Neural cell (in vitro differentiated cells): Measurements from ENCODE around the gene ZNF845. TPM values are rescaled to one million over a fixed set of nuclear protein-coding genes. Genes with fewer than 3 reads are reported as not detected.
"Not testable (repeated sequence)": the region's sequence is repeated elsewhere in the genome, so short reads cannot be mapped to it uniquely, and the experiment has no call there.

Source experiments
- H2AFZ ChIP-seq: fragments of 200-600, 300-800 bp; sonication (generic), shearing (Covaris generic); 2 replicates; pipeline ENCODE4 v1.6.0; 2014; ENCODE audit warnings: low read depth, mild to moderate bottlenecking, antibody characterized with exemption, low read length, moderate library complexity
- H3F3A ChIP-seq: fragments of 200-600 bp; shearing (Covaris generic); 2 replicates; pipeline ENCODE4 v1.6.1; 2016; ENCODE audit warnings: mild to moderate bottlenecking, moderate library complexity, mixed read lengths, antibody characterized with exemption, low read length; ENCODE audit not compliant: insufficient read depth, poor library complexity, severe bottlenecking
- H3K27ac ChIP-seq: fragments of 200-600, 300-800 bp; sonication (generic), shearing (Covaris generic); 2 replicates; pipeline ENCODE4 v1.5.1; 2014; ENCODE audit warnings: mild to moderate bottlenecking, low read length, moderate library complexity
- H3K27me3 ChIP-seq: fragments of 300-800, 200-600 bp; sonication (generic), shearing (Covaris generic); 2 replicates; pipeline ENCODE4 v1.6.0; 2014; ENCODE audit warnings: mild to moderate bottlenecking, low read depth, low read length, moderate library complexity; ENCODE audit not compliant: insufficient read depth
- H3K36me3 ChIP-seq: fragments of 300-800, 200-600 bp; sonication (generic), shearing (Covaris generic); 2 replicates; pipeline ENCODE4 v1.5.1; 2014; ENCODE audit warnings: mild to moderate bottlenecking, antibody characterized with exemption, low read length, moderate library complexity; ENCODE audit not compliant: insufficient read depth
- H3K4me2 ChIP-seq: fragments of 300-800, 200-600 bp; sonication (generic), shearing (Covaris generic); 2 replicates; pipeline ENCODE4 v1.6.0; 2014; ENCODE audit warnings: mild to moderate bottlenecking, low read length
- H3K4me3 ChIP-seq: fragments of 300-800, 200-600 bp; sonication (generic), shearing (Covaris generic); 2 replicates; pipeline ENCODE4 v1.5.1; 2014; ENCODE audit warnings: mild to moderate bottlenecking, low read length, moderate library complexity
- H3K79me2 ChIP-seq: fragments of 200-600 bp; shearing (Covaris generic); replicated peaks from 2 replicates; pipeline ENCODE4 v1.6.0; 2014; ENCODE audit warnings: mild to moderate bottlenecking, low read length, moderate library complexity; ENCODE audit not compliant: insufficient read depth
- H3K9ac ChIP-seq: fragments of 300-800, 200-600 bp; sonication (generic), shearing (Covaris generic); 2 replicates; pipeline ENCODE4 v1.6.1; 2016; ENCODE audit warnings: mild to moderate bottlenecking, low read length, mixed read lengths
- H3K9me2 ChIP-seq: fragments of 200-600 bp; shearing (Covaris generic); 2 replicates; pipeline ENCODE4 v1.6.1; 2016; ENCODE audit warnings: mild to moderate bottlenecking, low read length, mixed read lengths; ENCODE audit not compliant: insufficient read depth
- H3K9me3 ChIP-seq: fragments of 200-600, 300-800 bp; sonication (generic), shearing (Covaris generic); 2 replicates; pipeline ENCODE4 v1.6.1; 2016; ENCODE audit warnings: mild to moderate bottlenecking, mixed run types, low read length, moderate library complexity, mixed read lengths
- H4K20me1 ChIP-seq: fragments of 200-600 bp; shearing (Covaris generic); 2 replicates; pipeline ENCODE4 v1.6.1; 2016; ENCODE audit warnings: mild to moderate bottlenecking, mixed run types; ENCODE audit not compliant: insufficient read depth
- EP300 ChIP-seq: fragments of 450-650 bp; conservative IDR thresholded peaks from 2 replicates; pipeline ENCODE4 v1.6.1; 2014; ENCODE audit warnings: antibody characterized with exemption, mild to moderate bottlenecking, moderate library complexity; ENCODE audit not compliant: poor library complexity, severe bottlenecking
- EZH2 ChIP-seq: fragments of 200-600, 300-800 bp; shearing (Covaris generic), sonication (generic); IDR thresholded peaks from 2 replicates; pipeline ENCODE4 v1.6.1; 2014; ENCODE audit warnings: antibody characterized with exemption, low read length, borderline replicate concordance, mild to moderate bottlenecking; ENCODE audit not compliant: insufficient read depth, poor library complexity, severe bottlenecking
- MXI1 ChIP-seq: fragments of 450-650 bp; conservative IDR thresholded peaks from 2 replicates; pipeline ENCODE4 v1.6.1; 2014; ENCODE audit warnings: antibody characterized with exemption, mild to moderate bottlenecking; ENCODE audit not compliant: poor library complexity, severe bottlenecking
- POLR2AphosphoS5 ChIP-seq: IDR thresholded peaks from 2 replicates; pipeline ENCODE4 v1.6.1; 2012
- RAD21 ChIP-seq: fragments of 450-650 bp; conservative IDR thresholded peaks from 2 replicates; pipeline ENCODE4 v1.6.1; 2014; ENCODE audit warnings: antibody characterized with exemption, mild to moderate bottlenecking, moderate library complexity
- SMC3 ChIP-seq: fragments of 450-650 bp; conservative IDR thresholded peaks from 2 replicates; pipeline ENCODE4 v1.6.1; 2014; ENCODE audit warnings: antibody characterized with exemption, mild to moderate bottlenecking, moderate library complexity; ENCODE audit not compliant: poor library complexity
- TAF1 ChIP-seq: IDR thresholded peaks from 2 replicates; pipeline ENCODE4 v1.6.1; 2012; ENCODE audit warnings: low read depth
- polyA plus RNA-seq: library from polyadenylated mRNA; depleted of rRNA; stranded (reverse); fragments of >200 nt; gene quantifications from 2 replicates; pipeline ENCODE4 v1.2.3, GENCODE V29; 2014
- TF ChIP-seq, protein P1 (sequence below): fragments of 450-650 bp; IDR thresholded peaks from 2 replicates; pipeline ENCODE4 v1.5.1; 2014; ENCODE audit warnings: antibody characterized with exemption, mild to moderate bottlenecking, moderate library complexity; ENCODE audit not compliant: poor library complexity, severe bottlenecking
- TF ChIP-seq, protein P2 (sequence below): IDR thresholded peaks from 2 replicates; pipeline ENCODE4 v1.6.1; 2012; ENCODE audit warnings: borderline replicate concordance

The ZNF845 gene
- polyA plus RNA-seq, 1 donor from 2014 or later = 6.1 TPM

DNA sequence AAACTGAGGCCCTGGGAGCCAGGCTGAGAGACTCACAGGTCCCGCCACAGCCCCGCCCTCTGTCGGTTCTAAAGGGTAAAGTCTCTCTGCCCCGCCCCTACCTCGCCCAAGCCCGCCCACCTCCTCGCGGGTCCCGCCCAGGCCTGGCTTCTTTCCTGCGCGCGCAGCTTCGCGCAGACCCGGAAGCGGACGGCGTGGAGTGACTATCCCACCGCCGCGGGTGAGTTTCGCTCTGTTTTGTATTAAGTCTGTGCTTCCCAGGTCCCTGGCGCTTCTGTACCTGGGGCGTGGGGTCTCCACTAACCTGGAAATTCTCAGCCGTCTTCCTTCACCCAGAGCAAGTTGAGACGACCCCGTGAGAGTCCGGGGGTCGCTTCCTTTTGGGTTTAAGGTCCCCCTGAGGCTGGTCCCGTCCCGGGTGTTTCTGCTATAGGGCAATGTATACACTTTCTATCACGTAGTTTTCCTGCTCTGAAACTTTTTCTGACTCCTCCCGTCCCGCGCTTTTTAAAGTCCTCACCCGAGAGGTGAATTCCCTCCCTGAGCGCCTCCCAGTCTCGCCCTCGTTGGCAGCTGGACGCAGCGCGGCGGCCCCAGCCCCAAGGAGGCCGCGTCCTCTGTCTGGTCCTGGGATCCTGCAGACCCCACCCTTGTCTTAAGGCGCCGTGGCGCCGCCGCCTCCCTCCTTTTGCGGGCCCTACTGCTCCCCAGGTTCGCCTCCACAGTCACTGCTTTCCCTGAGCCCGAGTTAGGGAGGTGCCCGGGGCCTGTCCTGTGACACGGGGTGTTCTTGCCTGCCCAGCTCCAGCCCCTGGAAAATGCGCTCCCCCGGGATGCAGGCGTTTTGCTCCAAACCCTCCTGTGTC lies 61.7 kb downstream of the ZNF845 start, which contains the start of gene ZNF765:
TSS of gene ZNF765 (plus strand) at position 176 of the 866 bp plus-strand sequence. CDS start 2,867 bp downstream, outside the sequence.
- Histone ChIP-seq H3K9me2 (no peaks in the 10 kb centered on the region), H3K36me3 (no peaks in the 10 kb centered on the region), H3K79me2 (no peaks in the 10 kb centered on the region), H3K27ac (peak within 1 kb of the TSS; percentile 19), H2AFZ (peak within 1 kb of the TSS; percentile 65), H4K20me1 (no peaks in the 10 kb centered on the region), H3K27me3 (no peaks in the 10 kb centered on the region), H3K4me2 (peak within 1 kb of the TSS; percentile 91), H3K9ac (peak within 1 kb of the TSS; percentile 58), H3K4me3 (peak within 1 kb of the TSS; percentile 82), H3F3A (no peaks in the 10 kb centered on the region), H3K9me3 (no peaks in the 10 kb centered on the region)
- TF ChIP-seq MXI1 (peak; percentile 89), RAD21 (peak; percentile 48), SMC3 (peak; percentile 59), EZH2 (no peak), TAF1 (no peak), POLR2AphosphoS5 (peak; percentile 26)
- TF ChIP-seq, protein P1, sequence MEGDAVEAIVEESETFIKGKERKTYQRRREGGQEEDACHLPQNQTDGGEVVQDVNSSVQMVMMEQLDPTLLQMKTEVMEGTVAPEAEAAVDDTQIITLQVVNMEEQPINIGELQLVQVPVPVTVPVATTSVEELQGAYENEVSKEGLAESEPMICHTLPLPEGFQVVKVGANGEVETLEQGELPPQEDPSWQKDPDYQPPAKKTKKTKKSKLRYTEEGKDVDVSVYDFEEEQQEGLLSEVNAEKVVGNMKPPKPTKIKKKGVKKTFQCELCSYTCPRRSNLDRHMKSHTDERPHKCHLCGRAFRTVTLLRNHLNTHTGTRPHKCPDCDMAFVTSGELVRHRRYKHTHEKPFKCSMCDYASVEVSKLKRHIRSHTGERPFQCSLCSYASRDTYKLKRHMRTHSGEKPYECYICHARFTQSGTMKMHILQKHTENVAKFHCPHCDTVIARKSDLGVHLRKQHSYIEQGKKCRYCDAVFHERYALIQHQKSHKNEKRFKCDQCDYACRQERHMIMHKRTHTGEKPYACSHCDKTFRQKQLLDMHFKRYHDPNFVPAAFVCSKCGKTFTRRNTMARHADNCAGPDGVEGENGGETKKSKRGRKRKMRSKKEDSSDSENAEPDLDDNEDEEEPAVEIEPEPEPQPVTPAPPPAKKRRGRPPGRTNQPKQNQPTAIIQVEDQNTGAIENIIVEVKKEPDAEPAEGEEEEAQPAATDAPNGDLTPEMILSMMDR = peak; percentile 74

DNA sequence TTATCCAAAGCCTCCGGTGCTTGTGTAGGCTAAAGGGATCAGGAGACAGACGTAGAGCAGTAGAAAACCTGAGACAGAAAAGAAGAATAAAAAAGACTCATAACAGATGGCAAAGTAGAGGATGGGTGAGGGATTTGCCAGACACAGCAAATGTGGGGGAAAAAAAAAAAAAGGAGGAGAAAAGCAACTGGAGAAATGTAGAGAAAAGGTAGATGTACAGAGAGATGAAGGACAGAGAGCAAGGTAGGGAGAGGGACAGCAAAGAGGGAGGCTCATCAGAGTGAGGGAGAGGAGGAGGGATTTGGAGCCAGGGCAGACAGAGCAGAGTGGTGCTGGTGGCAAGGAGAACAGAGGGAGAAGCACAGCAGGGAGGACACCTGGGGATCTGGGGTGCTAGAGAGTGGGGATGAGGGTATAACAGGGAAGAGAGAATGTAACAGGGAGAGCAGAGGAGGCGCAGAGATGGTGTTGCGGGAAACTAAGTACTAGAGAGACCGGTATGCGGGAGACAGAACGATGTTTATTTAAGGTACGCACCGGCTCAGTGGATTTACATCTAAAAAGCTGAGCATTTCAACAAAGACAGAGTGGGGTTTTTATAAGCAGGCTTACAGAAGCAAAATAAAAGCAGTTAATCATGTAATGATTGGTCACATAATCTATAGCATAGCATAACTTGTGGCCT lies 62.4 kb downstream of the ZNF845 start:
- H3K27me3 ChIP-seq, H3K36me3 ChIP-seq, H3K9me2 ChIP-seq, H2AFZ ChIP-seq, H4K20me1 ChIP-seq, H3K79me2 ChIP-seq, H3K27ac ChIP-seq, H3F3A ChIP-seq, H3K9me3 ChIP-seq: not testable (repeated sequence)
- H3K9ac ChIP-seq = peak overlapping the region; percentile 58
- H3K4me3 ChIP-seq = peak overlapping the region; percentile 82
- H3K4me2 ChIP-seq = peak overlapping the region; percentile 55

DNA sequence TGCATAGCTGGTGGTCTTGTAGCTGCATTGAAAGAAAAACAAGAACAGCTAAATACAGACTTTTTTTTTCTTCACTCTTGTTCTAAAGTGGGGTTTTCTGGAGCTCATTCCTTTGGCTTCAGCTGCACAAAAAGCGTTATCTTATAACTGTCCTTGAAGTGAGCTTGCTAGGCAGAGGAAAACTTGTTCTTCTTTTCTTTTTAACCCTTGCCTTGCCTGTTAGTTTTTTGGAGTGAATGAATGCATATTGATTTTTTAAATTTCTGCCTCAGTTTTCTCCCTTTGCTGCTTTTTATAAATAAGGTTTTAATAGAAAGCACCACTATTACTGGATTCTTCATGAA lies 62.9 kb downstream of the ZNF845 start:
- Histone ChIP-seq H3K4me3 (peak overlapping the region; percentile 82), H3K36me3 (no peaks in the 10 kb centered on the region), H3K27me3 (no peaks in the 10 kb centered on the region), H4K20me1 (no peaks in the 10 kb centered on the region), H3K9me3 (no peaks in the 10 kb centered on the region), H3K9me2 (no peaks in the 10 kb centered on the region), H3F3A (no peaks in the 10 kb centered on the region), H3K79me2 (no peaks in the 10 kb centered on the region), H3K9ac (peak overlapping the region; percentile 58), H3K4me2 (peak overlapping the region; percentile 55), H2AFZ (no peak overlapping the region), H3K27ac (no peak overlapping the region)
- TF ChIP-seq EP300 (no peak), SMC3 (no peak), MXI1 (no peak), EZH2 (no peak), POLR2AphosphoS5 (no peak)
- TF ChIP-seq, protein P1 = no peak
- TF ChIP-seq, protein P2, sequence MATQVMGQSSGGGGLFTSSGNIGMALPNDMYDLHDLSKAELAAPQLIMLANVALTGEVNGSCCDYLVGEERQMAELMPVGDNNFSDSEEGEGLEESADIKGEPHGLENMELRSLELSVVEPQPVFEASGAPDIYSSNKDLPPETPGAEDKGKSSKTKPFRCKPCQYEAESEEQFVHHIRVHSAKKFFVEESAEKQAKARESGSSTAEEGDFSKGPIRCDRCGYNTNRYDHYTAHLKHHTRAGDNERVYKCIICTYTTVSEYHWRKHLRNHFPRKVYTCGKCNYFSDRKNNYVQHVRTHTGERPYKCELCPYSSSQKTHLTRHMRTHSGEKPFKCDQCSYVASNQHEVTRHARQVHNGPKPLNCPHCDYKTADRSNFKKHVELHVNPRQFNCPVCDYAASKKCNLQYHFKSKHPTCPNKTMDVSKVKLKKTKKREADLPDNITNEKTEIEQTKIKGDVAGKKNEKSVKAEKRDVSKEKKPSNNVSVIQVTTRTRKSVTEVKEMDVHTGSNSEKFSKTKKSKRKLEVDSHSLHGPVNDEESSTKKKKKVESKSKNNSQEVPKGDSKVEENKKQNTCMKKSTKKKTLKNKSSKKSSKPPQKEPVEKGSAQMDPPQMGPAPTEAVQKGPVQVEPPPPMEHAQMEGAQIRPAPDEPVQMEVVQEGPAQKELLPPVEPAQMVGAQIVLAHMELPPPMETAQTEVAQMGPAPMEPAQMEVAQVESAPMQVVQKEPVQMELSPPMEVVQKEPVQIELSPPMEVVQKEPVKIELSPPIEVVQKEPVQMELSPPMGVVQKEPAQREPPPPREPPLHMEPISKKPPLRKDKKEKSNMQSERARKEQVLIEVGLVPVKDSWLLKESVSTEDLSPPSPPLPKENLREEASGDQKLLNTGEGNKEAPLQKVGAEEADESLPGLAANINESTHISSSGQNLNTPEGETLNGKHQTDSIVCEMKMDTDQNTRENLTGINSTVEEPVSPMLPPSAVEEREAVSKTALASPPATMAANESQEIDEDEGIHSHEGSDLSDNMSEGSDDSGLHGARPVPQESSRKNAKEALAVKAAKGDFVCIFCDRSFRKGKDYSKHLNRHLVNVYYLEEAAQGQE = no peak

DNA sequence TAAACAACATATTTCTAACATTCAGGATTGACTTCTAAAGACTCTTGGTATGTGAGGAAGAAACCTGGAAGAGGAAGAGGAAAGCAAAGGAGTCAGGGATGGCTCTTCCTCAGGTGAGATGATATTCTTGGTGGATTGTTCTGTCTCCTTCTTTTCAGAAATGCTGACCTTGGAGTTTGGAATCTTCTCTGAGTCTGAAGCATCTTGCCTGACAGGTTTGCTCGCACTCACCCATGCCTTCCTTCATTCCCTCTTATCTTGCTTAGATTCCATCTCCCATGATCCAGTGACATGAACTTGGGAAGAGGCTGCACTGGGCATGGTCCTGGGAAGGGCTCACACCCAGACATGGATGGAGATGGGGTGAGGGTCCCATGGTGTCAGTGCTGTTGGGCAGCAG lies 64.4 kb downstream of the ZNF845 start:
- not testable (repeated sequence) for H4K20me1 ChIP-seq, H3K79me2 ChIP-seq, H3K4me2 ChIP-seq, H3K4me3 ChIP-seq, H3K9me3 ChIP-seq, H3K9me2 ChIP-seq, H3F3A ChIP-seq, H3K27me3 ChIP-seq, H3K9ac ChIP-seq, H3K27ac ChIP-seq, H2AFZ ChIP-seq, H3K36me3 ChIP-seq
